Keratinocyte (primary cell): ENCODE measurements around the gene PLCG2. TPM values are rescaled to one million over a fixed set of nuclear protein-coding genes. Genes with fewer than 3 reads are reported as not detected.

ENCODE experiments used
- DNase-seq: peaks from one replicate; pipeline ENCODE4 v3.0.0-alpha.2; 2011; ENCODE audit warnings: low read depth, missing footprints, low spot score
- FAIRE-seq: peaks from 2 replicates; lab custom pipeline; 2011; peaks lifted over from hg19 to GRCh38; lab: Jason Lieb, UNC
- H2AFZ ChIP-seq: 2 replicates; pipeline ENCODE4 v1.6.0; 2012; ENCODE audit warnings: low read length, control low read depth, inconsistent platforms; ENCODE audit not compliant: control insufficient read depth
- H3K27ac ChIP-seq: 2 replicates; pipeline ENCODE4 v1.5.1; 2011; ENCODE audit warnings: low read length; ENCODE audit not compliant: control insufficient read depth, insufficient read depth
- H3K27me3 ChIP-seq: 3 replicates; pipeline ENCODE4 v1.6.0; 2011; ENCODE audit warnings: low read length; ENCODE audit not compliant: control insufficient read depth, insufficient read depth; ENCODE audit errors: extremely low read depth
- H3K36me3 ChIP-seq, 2 experiments: 2 replicates in 1 of 2; 3 replicates in 1 of 2; pipeline ENCODE4 v1.5.1; 2011; ENCODE audit warnings: low read length in 2 of 2, mild to moderate bottlenecking in 1 of 2; ENCODE audit not compliant: control insufficient read depth in 2 of 2, insufficient read depth in 2 of 2; ENCODE audit errors: extremely low read depth in 1 of 2
- H3K4me1 ChIP-seq: 3 replicates; pipeline ENCODE4 v1.5.1; 2011; ENCODE audit warnings: low read length; ENCODE audit not compliant: control insufficient read depth, insufficient read depth; ENCODE audit errors: extremely low read depth
- H3K4me2 ChIP-seq: 3 replicates; pipeline ENCODE4 v1.6.0; 2011; ENCODE audit warnings: low read depth, low read length; ENCODE audit not compliant: control insufficient read depth, insufficient read depth; ENCODE audit errors: extremely low read depth
- H3K4me3 ChIP-seq, 3 experiments: fragments of 200-600 bp in 1 of 3; sonication (generic) in 1 of 3; 2 replicates in 2 of 3; 3 replicates in 1 of 3; pipeline ENCODE4 v1.5.1; 2011 to 2016; ENCODE audit warnings: low read length in 3 of 3, mild to moderate bottlenecking in 3 of 3, control low read depth in 2 of 3, inconsistent platforms in 1 of 3, low read depth in 1 of 3, mixed read lengths in 1 of 3, mixed run types in 1 of 3, moderate library complexity in 1 of 3; ENCODE audit not compliant: control insufficient read depth in 2 of 3, insufficient read depth in 2 of 3; ENCODE audit errors: extremely low read depth in 1 of 3
- H3K79me2 ChIP-seq: 2 replicates; pipeline ENCODE4 v1.6.0; 2012; ENCODE audit warnings: low read length; ENCODE audit not compliant: control insufficient read depth, insufficient read depth
- H3K9ac ChIP-seq: 3 replicates; pipeline ENCODE4 v1.6.0; 2011; ENCODE audit warnings: low read length; ENCODE audit not compliant: control insufficient read depth, insufficient read depth; ENCODE audit errors: extremely low read depth
- H3K9me1 ChIP-seq: 3 replicates; pipeline ENCODE4 v1.6.0; 2011; ENCODE audit warnings: low read length; ENCODE audit not compliant: control insufficient read depth, insufficient read depth; ENCODE audit errors: extremely low read depth
- H3K9me3 ChIP-seq: 2 replicates; pipeline ENCODE4 v1.5.1; 2012; ENCODE audit warnings: low read depth, low read length; ENCODE audit not compliant: control insufficient read depth
- H4K20me1 ChIP-seq: 3 replicates; pipeline ENCODE4 v1.6.0; 2011; ENCODE audit warnings: low read length; ENCODE audit not compliant: control insufficient read depth, insufficient read depth; ENCODE audit errors: extremely low read depth
- EZH2 ChIP-seq: IDR thresholded peaks from one replicate; pipeline ENCODE4 v1.6.1; 2012; ENCODE audit warnings: inconsistent platforms, mild to moderate bottlenecking, low read length, moderate library complexity
- dilution Hi-C: fragments of 300-500 bp; cut with MboI; formaldehyde crosslinking; loops from one replicate; pipeline ENCODE4 v1.7.0; 2020; ENCODE audit warnings: low sequenced_read_pairs; ENCODE audit not compliant: extremely low pct_ligation_motif_present
- polyA plus RNA-seq, 5 experiments: library from polyadenylated mRNA; depleted of rRNA in 3 of 5; stranded (reverse) in 3 of 5; stranded (forward) in 1 of 5; unstranded in 1 of 5; fragments of >200 nt; gene quantifications; 1 replicate in 1 of 5; 2 replicates in 3 of 5; 3 replicates in 1 of 5; pipeline versions ENCODE4 v1.2.1 to v1.2.3, GENCODE V29; 2011 to 2012; ENCODE audit warnings: missing spikeins in 2 of 5, low read depth in 1 of 5, low replicate concordance in 1 of 5
- TF ChIP-seq, protein P1 (sequence below), 3 experiments: IDR thresholded peaks in 1 of 3; conservative IDR thresholded peaks in 1 of 3; optimal IDR thresholded peaks in 1 of 3; 2 replicates in 2 of 3; 3 replicates in 1 of 3; pipeline versions ENCODE3 to v1.5.1; 2011; ENCODE audit warnings: low read length in 3 of 3, mild to moderate bottlenecking in 3 of 3, moderate library complexity in 2 of 3, control low read depth in 1 of 3, inconsistent platforms in 1 of 3; ENCODE audit not compliant: insufficient read depth in 2 of 3; ENCODE audit errors: extremely low read depth in 1 of 3

The PLCG2 gene
- polyA plus RNA-seq, 1 donor (not counting 4 experiments of a cell fraction or from before 2014, with no cell fraction given), result 3.5 TPM

GRCh38 chr16:81996664-81997509, 217.8 kb downstream of the PLCG2 start:
- peaks cover 16% of the 10 kb centered on the region for H3K4me1 ChIP-seq
- dilution Hi-C loops, result no loop called here
- no peak for DNase-seq
- no peak for FAIRE-seq
- H3K27ac ChIP-seq, result peak overlapping the region; percentile 34
- H3K4me3 ChIP-seq, result no peak overlapping the region
- H3K4me2 ChIP-seq, result peak overlapping the region; percentile 15
- peaks cover 3% of the 10 kb centered on the region for H4K20me1 ChIP-seq
- H3K9me3 ChIP-seq, result no peaks in the 10 kb centered on the region
- no peak overlapping the region for H3K9ac ChIP-seq
- H2AFZ ChIP-seq, result no peak overlapping the region
- no peaks in the 10 kb centered on the region for H3K79me2 ChIP-seq
- H3K27me3 ChIP-seq, result no peaks in the 10 kb centered on the region
- H3K9me1 ChIP-seq, result peaks cover 3% of the 10 kb centered on the region
- TF ChIP-seq, protein P1, sequence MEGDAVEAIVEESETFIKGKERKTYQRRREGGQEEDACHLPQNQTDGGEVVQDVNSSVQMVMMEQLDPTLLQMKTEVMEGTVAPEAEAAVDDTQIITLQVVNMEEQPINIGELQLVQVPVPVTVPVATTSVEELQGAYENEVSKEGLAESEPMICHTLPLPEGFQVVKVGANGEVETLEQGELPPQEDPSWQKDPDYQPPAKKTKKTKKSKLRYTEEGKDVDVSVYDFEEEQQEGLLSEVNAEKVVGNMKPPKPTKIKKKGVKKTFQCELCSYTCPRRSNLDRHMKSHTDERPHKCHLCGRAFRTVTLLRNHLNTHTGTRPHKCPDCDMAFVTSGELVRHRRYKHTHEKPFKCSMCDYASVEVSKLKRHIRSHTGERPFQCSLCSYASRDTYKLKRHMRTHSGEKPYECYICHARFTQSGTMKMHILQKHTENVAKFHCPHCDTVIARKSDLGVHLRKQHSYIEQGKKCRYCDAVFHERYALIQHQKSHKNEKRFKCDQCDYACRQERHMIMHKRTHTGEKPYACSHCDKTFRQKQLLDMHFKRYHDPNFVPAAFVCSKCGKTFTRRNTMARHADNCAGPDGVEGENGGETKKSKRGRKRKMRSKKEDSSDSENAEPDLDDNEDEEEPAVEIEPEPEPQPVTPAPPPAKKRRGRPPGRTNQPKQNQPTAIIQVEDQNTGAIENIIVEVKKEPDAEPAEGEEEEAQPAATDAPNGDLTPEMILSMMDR (optimal IDR thresholded peaks at IDR 0.05 in 1 of 3, IDR thresholded peaks at IDR 0.05 in 1 of 3, conservative IDR thresholded peaks at IDR 0.05 in 1 of 3; ENCODE audit: extremely low read depth in 1 of 3, insufficient read depth in 2 of 3, low read length in 3 of 3), result peak in 1 of 3 experiments; percentile 26
- no peak for TF ChIP-seq EZH2
- peaks cover 0 to 10% of the 10 kb centered on the region in 2 experiments for H3K36me3 ChIP-seq

DNA sequence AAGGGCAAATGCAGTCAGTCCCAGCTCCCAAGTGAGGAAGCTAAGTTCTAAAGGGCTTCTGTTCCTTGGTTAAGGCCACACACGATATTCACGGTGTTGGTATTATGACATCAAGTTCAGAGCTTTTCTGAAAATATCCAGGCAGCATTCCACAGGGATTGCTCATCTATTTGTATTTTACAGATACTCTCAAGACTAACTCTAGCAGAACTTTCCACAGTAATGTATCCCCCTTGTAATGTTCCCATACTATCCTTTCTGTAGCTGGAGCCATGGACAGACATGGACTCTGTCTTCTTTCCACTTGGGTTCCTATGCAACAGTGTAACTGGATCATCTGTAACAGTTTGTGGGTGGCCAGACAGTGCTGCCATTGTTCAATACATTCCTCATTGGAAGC, 218.6 kb downstream of the PLCG2 start:
- H3K27ac ChIP-seq, result peak overlapping the region; percentile 34
- no peaks in the 10 kb centered on the region for H3K9me3 ChIP-seq
- H2AFZ ChIP-seq, result no peak overlapping the region
- peaks cover 3% of the 10 kb centered on the region for H3K9me1 ChIP-seq
- H4K20me1 ChIP-seq, result peaks cover 3% of the 10 kb centered on the region
- dilution Hi-C loops, result no loop called here
- H3K4me3 ChIP-seq, result no peak overlapping the region
- DNase-seq (no peak), FAIRE-seq (peak; percentile 73)
- H3K9ac ChIP-seq, result no peak overlapping the region
- peaks cover 16% of the 10 kb centered on the region for H3K4me1 ChIP-seq
- peaks cover 0 to 12% of the 10 kb centered on the region in 2 experiments for H3K36me3 ChIP-seq
- no peak for TF ChIP-seq EZH2
- TF ChIP-seq, protein P1 (optimal IDR thresholded peaks at IDR 0.05 in 1 of 3, IDR thresholded peaks at IDR 0.05 in 1 of 3, conservative IDR thresholded peaks at IDR 0.05 in 1 of 3; ENCODE audit: extremely low read depth in 1 of 3, insufficient read depth in 2 of 3, low read length in 3 of 3), result no peak
- H3K27me3 ChIP-seq, result no peaks in the 10 kb centered on the region
- H3K79me2 ChIP-seq, result no peaks in the 10 kb centered on the region
- H3K4me2 ChIP-seq, result peak overlapping the region; percentile 15
